K562 (cell line): ENCODE results near the gene AGPAT1. TPM values are rescaled to one million over a fixed set of nuclear protein-coding genes. Genes with fewer than 3 reads are reported as not detected.

ENCODE experiments used
- ESRRB ChIP-seq: fragments of 250-450 bp; sonication (Bioruptor Pico); IDR thresholded peaks from 2 replicates; pipeline ENCODE4 v1.5.0; 2020; ENCODE audit warnings: mild to moderate bottlenecking, moderate library complexity, borderline replicate concordance
- GTF2E2 ChIP-seq: fragments of 200-800 bp; sonication (Bioruptor generic); IDR thresholded peaks from 2 replicates; pipeline ENCODE4 v1.6.1; 2016; ENCODE audit warnings: missing genetic modification characterization, missing compliant biosample characterization
- PCBP1 ChIP-seq: fragments of 200-400 bp; formaldehyde crosslinking; IDR thresholded peaks from 2 replicates; pipeline ENCODE4 v1.6.1; 2018; ENCODE audit warnings: mild to moderate bottlenecking, low read depth, low read length; ENCODE audit not compliant: poor library complexity, severe bottlenecking
- PREB ChIP-seq: sonication (generic); formaldehyde crosslinking; IDR thresholded peaks from 2 replicates; pipeline ENCODE4 v1.8.1; 2023; ENCODE audit warnings: mild to moderate bottlenecking, missing genetic modification reagents
- SMARCC2 ChIP-seq: fragments of 450-650 bp; IDR thresholded peaks from 2 replicates; pipeline ENCODE4 v1.6.1; 2017; ENCODE audit warnings: antibody characterized with exemption, moderate library complexity, mild to moderate bottlenecking, low read depth
- ZBTB7A ChIP-seq: IDR thresholded peaks from 2 replicates; pipeline ENCODE4 v1.6.1; 2011; ENCODE audit warnings: low read depth, mild to moderate bottlenecking, low read length, moderate library complexity, borderline replicate concordance; ENCODE audit not compliant: control insufficient read depth
- ZEB2 ChIP-seq: fragments of 450-650 bp; IDR thresholded peaks from 2 replicates; pipeline ENCODE4 v1.6.1; 2016
- ZNF696 ChIP-seq: fragments of 250-450 bp; sonication (Bioruptor Pico); conservative IDR thresholded peaks from 2 replicates; pipeline ENCODE4 v1.4.0; 2020; ENCODE audit warnings: mild to moderate bottlenecking, moderate library complexity
- polyA plus RNA-seq, 8 experiments: library from polyadenylated mRNA; depleted of rRNA in 4 of 8; stranded (reverse) in 5 of 8; unstranded in 3 of 8; fragments of >200 nt; fragmentation: Nextera tagmentation in 2 of 8; fragmentation: Illumina TruSeq in 1 of 8; extraction: Ambion mirVana in 2 of 8; extraction: Trizol in 1 of 8; gene quantifications; 2 replicates each; pipeline versions ENCODE4 v1.2.1 to v1.2.3, GENCODE V29; 2011 to 2014; ENCODE audit warnings: inconsistent platforms in 1 of 8, missing spikeins in 1 of 8
- total RNA-seq, 7 experiments: library from RNA; depleted of rRNA in 6 of 7; stranded (reverse); fragments of >200 nt in 6 of 7; fragmentation: Illumina TruSeq in 2 of 7; extraction: Trizol in 2 of 7; gene quantifications; 2 replicates each; pipeline versions ENCODE4 v1.2.1 to v1.2.3, GENCODE V29; 2011 to 2021; ENCODE audit warnings: low replicate concordance in 1 of 7

Gene AGPAT1
- total and polyA plus RNA-seq, 9 of the 15 experiments (the other 6 are each of a cell fraction or from before 2014, with no cell fraction given) = 37.9 to 176 (median 69.4) TPM

GRCh38 chr6:32149092-32149755 lies 26.7 kb downstream of the AGPAT1 start (continued):
- TF ChIP-seq PREB (CRISPR knock-in tag) (no peak), ESRRB (CRISPR knock-in tag) (no peak), PCBP1 (peak; percentile 78), GTF2E2 (tag) (no peak), ZBTB7A (0 out of 2 replicates have a peak, but pooled peaks have one; percentile 6), ZEB2 (no peak), SMARCC2 (no peak), ZNF696 (no peak)
- TF ChIP-seq, all 486 proteins: peak for 3
